GM12892 (cell line): ENCODE results near the gene MAP2K2.

Source experiments
- POLR2A ChIP-seq: IDR thresholded peaks from 2 replicates; pipeline ENCODE4 v1.6.1; 2011; ENCODE audit warnings: low read depth, low read length, control low read depth
- POLR2AphosphoS5 ChIP-seq: IDR thresholded peaks from 2 replicates; pipeline ENCODE4 v1.6.1; 2011; ENCODE audit warnings: low read depth, low read length, control low read depth
- TAF1 ChIP-seq: IDR thresholded peaks from 2 replicates; pipeline ENCODE4 v1.6.1; 2011; ENCODE audit warnings: low read depth, mild to moderate bottlenecking, control low read depth, low read length, borderline replicate concordance

GRCh38 chr19:4080473-4080872, 43.4 kb downstream of the MAP2K2 start:
- TF ChIP-seq POLR2A (no peak), POLR2AphosphoS5 (no peak), TAF1 (no peak)
